ENCODE measurements around the gene ZNF322. TPM values are rescaled to one million over a fixed set of nuclear protein-coding genes. Genes with fewer than 3 reads are reported as not detected.

The ZNF322 gene
- total RNA-seq, 2 donors from 2014 or later = 42.5 to 59.9 TPM

GRCh38 chr6:26598267-26598666 lies 61.3 kb downstream of the ZNF322 start:
- peak overlapping the region; percentile 95 for H3K4me3 ChIP-seq (ENCODE audit: low read length)
- H3K27me3 Mint-ChIP-seq (ENCODE audit: insufficient read depth) = peaks cover 6% of the 10 kb centered on the region
- peaks cover 4% of the 10 kb centered on the region for H3K27me3 ChIP-seq (ENCODE audit: control insufficient read depth, insufficient read depth, low read length, poor library complexity, severe bottlenecking)
- peaks cover 15% of the 10 kb centered on the region for H3K36me3 Mint-ChIP-seq (ENCODE audit: low read depth)
- H3K27ac Mint-ChIP-seq = no peak overlapping the region
- H3K27ac ChIP-seq (ENCODE audit: low read depth, low read length) = no peak overlapping the region
- H3K36me3 ChIP-seq (ENCODE audit: control insufficient read depth, insufficient read depth, low read length) = peaks cover 14% of the 10 kb centered on the region
- no peak for TF ChIP-seq CTCF (conservative IDR thresholded peaks at IDR 0.05)
- H3K4me3 Mint-ChIP-seq = no peak overlapping the region
- 95 to 96% methylated on average over 13 to 22 of the region's 22 CpGs for WGBS, 2 experiments (ENCODE audit: insufficient coverage in 1 of 2, insufficient read length in 1 of 2)
- DNase-seq = no peak
- no peaks in the 10 kb centered on the region for H3K4me1 ChIP-seq (ENCODE audit: control insufficient read depth, insufficient read depth, low read length)
- H3K9ac ChIP-seq (ENCODE audit: extremely low read depth, low read length, poor library complexity, severe bottlenecking) = no peak overlapping the region
- H3K9me3 Mint-ChIP-seq = no peaks in the 10 kb centered on the region
- H3K9me3 ChIP-seq (ENCODE audit: control insufficient read depth, low read length) = no peaks in the 10 kb centered on the region
- H3K4me1 Mint-ChIP-seq = peaks cover 7% of the 10 kb centered on the region

- Mint-ChIP-seq H3K4me3 (no peak overlapping the region), H3K9me3 (no peaks in the 10 kb centered on the region), H3K36me3 (ENCODE audit: low read depth) (peaks cover 15% of the 10 kb centered on the region), H3K27ac (no peak overlapping the region), H3K4me1 (peaks cover 7% of the 10 kb centered on the region), H3K27me3 (ENCODE audit: insufficient read depth) (peaks cover 8% of the 10 kb centered on the region)
- Histone ChIP-seq H3K9ac (ENCODE audit: extremely low read depth, low read length, poor library complexity, severe bottlenecking) (no peak overlapping the region), H3K36me3 (ENCODE audit: control insufficient read depth, insufficient read depth, low read length) (peaks cover 14% of the 10 kb centered on the region), H3K27me3 (ENCODE audit: control insufficient read depth, insufficient read depth, low read length, poor library complexity, severe bottlenecking) (peaks cover 5% of the 10 kb centered on the region), H3K4me3 (ENCODE audit: low read length) (peak overlapping the region; percentile 95), H3K27ac (ENCODE audit: low read depth, low read length) (no peak overlapping the region), H3K4me1 (ENCODE audit: control insufficient read depth, insufficient read depth, low read length) (no peaks in the 10 kb centered on the region), H3K9me3 (ENCODE audit: control insufficient read depth, low read length) (no peaks in the 10 kb centered on the region)
- 84 to 95% methylated on average over 17 to 21 of the region's 21 CpGs for WGBS, 2 experiments (ENCODE audit: insufficient coverage in 1 of 2, insufficient read length in 1 of 2)
- no peak for TF ChIP-seq CTCF (conservative IDR thresholded peaks at IDR 0.05)
- DNase-seq = no peak
These were observed 61.7 kb downstream of the ZNF322 start for GRCh38 chr6:26597821-26598220.

GRCh38 chr6:26597389-26597766 lies 62.2 kb downstream of the ZNF322 start:
- Histone ChIP-seq H3K9ac (ENCODE audit: extremely low read depth, low read length, poor library complexity, severe bottlenecking) (peak overlapping the region; percentile 66), H3K36me3 (ENCODE audit: control insufficient read depth, insufficient read depth, low read length) (peaks cover 14% of the 10 kb centered on the region), H3K9me3 (ENCODE audit: control insufficient read depth, low read length) (no peaks in the 10 kb centered on the region), H3K4me3 (ENCODE audit: low read length) (peak overlapping the region; percentile 95), H3K27ac (ENCODE audit: low read depth, low read length) (no peak overlapping the region), H3K27me3 (ENCODE audit: control insufficient read depth, insufficient read depth, low read length, poor library complexity, severe bottlenecking) (peaks cover 10% of the 10 kb centered on the region), H3K4me1 (ENCODE audit: control insufficient read depth, insufficient read depth, low read length) (no peaks in the 10 kb centered on the region)
- Mint-ChIP-seq H3K9me3 (no peaks in the 10 kb centered on the region), H3K36me3 (ENCODE audit: low read depth) (peaks cover 15% of the 10 kb centered on the region), H3K27ac (no peak overlapping the region), H3K4me1 (peaks cover 7% of the 10 kb centered on the region), H3K27me3 (ENCODE audit: insufficient read depth) (peaks cover 10% of the 10 kb centered on the region), H3K4me3 (no peak overlapping the region)
- WGBS, 2 experiments (ENCODE audit: insufficient coverage in 1 of 2, insufficient read length in 1 of 2) = 12 to 21% methylated on average over 4 to 10 of the region's 10 CpGs
- TF ChIP-seq CTCF (conservative IDR thresholded peaks at IDR 0.05) = no peak
- no peak for DNase-seq

Data from endodermal cell (in vitro differentiated cells).